Measurements from ENCODE around the gene TFCP2.

TFCP2 gene

DNA sequence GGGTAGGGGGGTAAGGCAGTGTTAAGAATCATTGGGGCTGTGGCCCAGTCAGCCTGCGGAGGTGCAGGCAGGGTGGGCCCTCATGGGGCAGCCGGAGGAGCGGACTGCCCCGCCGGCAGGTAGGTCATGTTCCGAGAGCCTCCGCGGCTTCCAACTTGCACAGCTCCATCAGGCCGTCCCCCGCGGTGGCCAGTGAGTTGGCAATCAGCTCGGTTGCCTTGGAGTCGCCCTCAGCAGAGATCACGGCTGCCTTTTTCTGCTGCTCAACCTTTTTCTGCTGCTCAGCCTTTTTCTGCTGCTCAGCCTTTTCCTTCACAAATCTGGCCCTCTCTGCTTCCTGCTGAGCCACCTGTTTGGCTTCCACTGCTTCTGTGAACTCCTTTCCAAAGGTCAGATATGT, 48.4 kb downstream of the TFCP2 start:
- TF ChIP-seq, protein P1, sequence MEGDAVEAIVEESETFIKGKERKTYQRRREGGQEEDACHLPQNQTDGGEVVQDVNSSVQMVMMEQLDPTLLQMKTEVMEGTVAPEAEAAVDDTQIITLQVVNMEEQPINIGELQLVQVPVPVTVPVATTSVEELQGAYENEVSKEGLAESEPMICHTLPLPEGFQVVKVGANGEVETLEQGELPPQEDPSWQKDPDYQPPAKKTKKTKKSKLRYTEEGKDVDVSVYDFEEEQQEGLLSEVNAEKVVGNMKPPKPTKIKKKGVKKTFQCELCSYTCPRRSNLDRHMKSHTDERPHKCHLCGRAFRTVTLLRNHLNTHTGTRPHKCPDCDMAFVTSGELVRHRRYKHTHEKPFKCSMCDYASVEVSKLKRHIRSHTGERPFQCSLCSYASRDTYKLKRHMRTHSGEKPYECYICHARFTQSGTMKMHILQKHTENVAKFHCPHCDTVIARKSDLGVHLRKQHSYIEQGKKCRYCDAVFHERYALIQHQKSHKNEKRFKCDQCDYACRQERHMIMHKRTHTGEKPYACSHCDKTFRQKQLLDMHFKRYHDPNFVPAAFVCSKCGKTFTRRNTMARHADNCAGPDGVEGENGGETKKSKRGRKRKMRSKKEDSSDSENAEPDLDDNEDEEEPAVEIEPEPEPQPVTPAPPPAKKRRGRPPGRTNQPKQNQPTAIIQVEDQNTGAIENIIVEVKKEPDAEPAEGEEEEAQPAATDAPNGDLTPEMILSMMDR (conservative IDR thresholded peaks at IDR 0.05) = no peak
- no peak for TF ChIP-seq ZFX (IDR thresholded peaks at IDR 0.05)
- no peak overlapping the region for H3K27ac ChIP-seq

DNA sequence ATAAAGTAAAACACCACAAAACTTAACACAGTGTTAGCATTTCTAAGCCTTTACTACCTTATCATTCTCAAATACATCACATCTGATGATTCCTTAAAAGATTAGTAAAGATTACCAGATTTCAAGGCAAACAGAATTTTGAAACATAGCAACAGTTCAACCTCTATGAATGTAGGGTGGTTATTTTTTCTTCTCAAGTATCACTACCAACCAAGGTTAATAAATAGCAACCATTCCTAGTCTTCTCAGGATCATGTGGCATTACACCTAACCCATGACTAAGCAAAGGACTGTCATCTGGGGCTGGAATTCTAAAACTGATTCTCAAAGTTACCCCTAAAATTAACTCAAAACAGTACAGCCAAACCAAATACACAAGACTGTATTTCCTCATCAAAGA, 50.1 kb downstream of the TFCP2 start:
- H3K27ac ChIP-seq = no peak overlapping the region
- TF ChIP-seq, protein P1 (conservative IDR thresholded peaks at IDR 0.05) = no peak
- no peak for TF ChIP-seq ZFX (IDR thresholded peaks at IDR 0.05)

GRCh38 chr12:51118706-51119105, 54.2 kb downstream of the TFCP2 start:
- TF ChIP-seq, protein P1 (conservative IDR thresholded peaks at IDR 0.05) = no peak
- no peak for TF ChIP-seq ZFX (IDR thresholded peaks at IDR 0.05)
- H3K27ac ChIP-seq = no peak overlapping the region

DNA sequence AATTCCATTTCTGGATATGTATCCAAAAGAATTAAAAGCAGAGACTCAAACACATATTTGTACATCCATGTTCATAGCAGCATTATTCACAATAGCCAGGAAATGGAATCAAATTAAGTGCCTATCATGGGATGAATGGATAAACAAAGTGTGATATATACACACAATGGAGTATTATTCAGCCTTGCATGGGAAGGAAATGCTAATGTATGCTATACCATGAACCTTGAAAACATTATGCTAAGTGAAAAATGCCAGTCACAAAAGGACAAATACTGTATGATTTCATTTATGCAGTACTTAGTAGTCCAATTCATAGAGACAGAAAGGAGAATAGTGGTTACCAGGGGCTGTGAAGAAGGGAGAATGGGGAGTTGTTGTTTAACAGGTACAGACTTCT, 57.4 kb downstream of the TFCP2 start:
- no peak for TF ChIP-seq ZFX (IDR thresholded peaks at IDR 0.05)
- TF ChIP-seq, protein P1 (conservative IDR thresholded peaks at IDR 0.05) = no peak
- no peak overlapping the region for H3K27ac ChIP-seq

- TF ChIP-seq ZFX (IDR thresholded peaks at IDR 0.05) = no peak
- TF ChIP-seq, protein P1 (conservative IDR thresholded peaks at IDR 0.05) = no peak
- no peak overlapping the region for H3K27ac ChIP-seq
Measured at GRCh38 chr12:51108136-51108535, 64.8 kb downstream of the TFCP2 start.

- TF ChIP-seq, protein P1 (conservative IDR thresholded peaks at IDR 0.05) = no peak
- no peak for TF ChIP-seq ZFX (IDR thresholded peaks at IDR 0.05)
- no peak overlapping the region for H3K27ac ChIP-seq
Measured at GRCh38 chr12:51103977-51104376, 69.0 kb downstream of the TFCP2 start.

GRCh38 chr12:51098611-51099010, 74.3 kb downstream of the TFCP2 start:
- TF ChIP-seq ZFX (IDR thresholded peaks at IDR 0.05) = no peak
- TF ChIP-seq, protein P1 (conservative IDR thresholded peaks at IDR 0.05) = no peak
- no peak overlapping the region for H3K27ac ChIP-seq

Measured in C4-2B (cell line).